ENCODE data around the gene M1AP. TPM values are rescaled to one million over a fixed set of nuclear protein-coding genes. Genes with fewer than 3 reads are reported as not detected.

Gene M1AP
- total and polyA plus RNA-seq, 7 donors, result 0.01 to 0.21 TPM; not detected in 5

DNA sequence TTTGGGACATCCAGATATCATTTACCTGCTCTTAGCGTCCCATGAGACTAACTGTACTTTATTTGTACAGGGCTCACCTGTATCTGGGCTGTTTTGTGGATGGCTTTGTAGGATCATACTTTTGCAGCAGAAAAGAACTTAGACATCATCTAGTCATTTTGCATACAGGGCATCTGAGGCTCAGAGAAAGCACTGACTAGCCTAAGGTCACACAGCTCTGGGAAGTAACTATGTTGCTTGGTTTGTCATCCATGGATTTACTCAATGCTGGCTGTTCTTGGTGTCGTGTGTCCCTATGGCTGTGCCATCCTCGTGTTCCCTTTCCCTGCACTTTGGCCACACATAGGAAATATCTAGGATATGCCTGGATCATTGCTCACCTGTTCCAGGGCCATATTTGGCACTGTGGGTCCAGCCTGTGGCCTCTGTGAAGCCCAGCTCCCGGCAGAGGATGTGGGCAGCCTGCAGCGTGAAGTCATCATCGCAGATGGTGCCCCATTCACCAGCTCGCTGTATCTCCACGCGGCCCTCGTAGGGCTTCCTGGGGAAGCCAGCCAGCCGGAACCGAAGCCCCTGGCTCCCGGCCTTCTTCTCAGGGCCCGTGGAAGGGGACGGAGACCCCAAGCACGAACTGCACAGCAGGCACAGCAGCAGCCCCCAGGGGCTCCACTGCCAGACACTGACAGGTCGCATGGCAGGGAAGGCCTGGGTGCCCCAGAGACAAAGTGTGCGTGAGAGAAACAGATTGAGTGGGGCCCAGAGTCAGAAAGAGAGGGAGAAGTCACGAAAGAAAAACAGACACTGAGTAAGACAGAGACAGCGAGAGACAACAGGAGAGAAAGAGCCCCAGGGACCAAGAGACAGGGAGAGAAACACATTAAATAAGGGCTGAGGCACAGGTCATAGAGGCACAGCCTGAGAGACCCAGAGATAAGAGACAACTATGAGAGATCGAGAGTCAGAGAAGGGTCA lies 95.9 kb downstream of the M1AP start:
- H3K9me3 ChIP-seq, result no peaks in the 10 kb centered on the region
- peaks cover 0 to 67% (median 16%) of the 10 kb centered on the region in 3 donors for H3K27me3 ChIP-seq (ENCODE audit: insufficient read depth in 3 of 3, low read length in 2 of 3)
- ATAC-seq (no peak), DNase-seq (no peak)
- peaks cover 16% of the 10 kb centered on the region for H3K4me1 ChIP-seq
- intact Hi-C loops (cut with DNase I), result no loop called here
- TF ChIP-seq, protein P1, sequence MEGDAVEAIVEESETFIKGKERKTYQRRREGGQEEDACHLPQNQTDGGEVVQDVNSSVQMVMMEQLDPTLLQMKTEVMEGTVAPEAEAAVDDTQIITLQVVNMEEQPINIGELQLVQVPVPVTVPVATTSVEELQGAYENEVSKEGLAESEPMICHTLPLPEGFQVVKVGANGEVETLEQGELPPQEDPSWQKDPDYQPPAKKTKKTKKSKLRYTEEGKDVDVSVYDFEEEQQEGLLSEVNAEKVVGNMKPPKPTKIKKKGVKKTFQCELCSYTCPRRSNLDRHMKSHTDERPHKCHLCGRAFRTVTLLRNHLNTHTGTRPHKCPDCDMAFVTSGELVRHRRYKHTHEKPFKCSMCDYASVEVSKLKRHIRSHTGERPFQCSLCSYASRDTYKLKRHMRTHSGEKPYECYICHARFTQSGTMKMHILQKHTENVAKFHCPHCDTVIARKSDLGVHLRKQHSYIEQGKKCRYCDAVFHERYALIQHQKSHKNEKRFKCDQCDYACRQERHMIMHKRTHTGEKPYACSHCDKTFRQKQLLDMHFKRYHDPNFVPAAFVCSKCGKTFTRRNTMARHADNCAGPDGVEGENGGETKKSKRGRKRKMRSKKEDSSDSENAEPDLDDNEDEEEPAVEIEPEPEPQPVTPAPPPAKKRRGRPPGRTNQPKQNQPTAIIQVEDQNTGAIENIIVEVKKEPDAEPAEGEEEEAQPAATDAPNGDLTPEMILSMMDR (IDR thresholded peaks at IDR 0.05), result no peak
- H3K36me3 ChIP-seq (ENCODE audit: insufficient read depth in 1 of 2, low read depth in 1 of 2), result no peaks in the 10 kb centered on the region
- no peak overlapping the region for H3K27ac ChIP-seq
- WGBS, 3 donors, result 79 to 82% (median 79%) methylated on average over 21 of the region's 21 CpGs
- no peak overlapping the region for H3K4me3 ChIP-seq

DNA sequence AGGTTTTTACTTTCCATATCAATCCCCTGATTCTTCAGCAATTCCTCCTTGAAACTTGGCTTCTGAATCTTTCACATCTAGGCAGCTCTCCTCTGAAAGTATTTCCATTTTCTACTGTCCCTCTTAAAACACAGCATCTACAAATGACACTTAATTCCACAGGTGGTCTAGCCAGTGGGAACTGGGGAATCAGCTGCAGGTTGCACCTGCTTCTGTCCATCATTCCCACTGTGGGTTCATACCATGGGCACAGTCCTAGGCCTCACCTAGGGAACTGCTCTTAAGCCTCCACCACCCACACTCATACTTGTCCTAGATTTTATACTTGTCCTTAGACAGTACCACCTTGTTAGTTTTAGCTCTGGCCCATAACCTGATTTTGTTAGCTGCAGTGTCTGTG lies 96.6 kb downstream of the M1AP start:
- Histone ChIP-seq H3K9me3 (no peaks in the 10 kb centered on the region), H3K4me3 (no peak overlapping the region), H3K36me3 (ENCODE audit: insufficient read depth in 1 of 2, low read depth in 1 of 2) (no peaks in the 10 kb centered on the region), H3K27me3 (ENCODE audit: insufficient read depth in 3 of 3, low read length in 2 of 3) (peaks cover 0 to 67% (median 14%) of the 10 kb centered on the region in 3 donors), H3K4me1 (peaks cover 16% of the 10 kb centered on the region), H3K27ac (no peak overlapping the region)
- intact Hi-C loops (cut with DNase I), result no loop called here
- no peak for DNase-seq
- no peak for ATAC-seq
- TF ChIP-seq, protein P1 (IDR thresholded peaks at IDR 0.05), result no peak

DNA sequence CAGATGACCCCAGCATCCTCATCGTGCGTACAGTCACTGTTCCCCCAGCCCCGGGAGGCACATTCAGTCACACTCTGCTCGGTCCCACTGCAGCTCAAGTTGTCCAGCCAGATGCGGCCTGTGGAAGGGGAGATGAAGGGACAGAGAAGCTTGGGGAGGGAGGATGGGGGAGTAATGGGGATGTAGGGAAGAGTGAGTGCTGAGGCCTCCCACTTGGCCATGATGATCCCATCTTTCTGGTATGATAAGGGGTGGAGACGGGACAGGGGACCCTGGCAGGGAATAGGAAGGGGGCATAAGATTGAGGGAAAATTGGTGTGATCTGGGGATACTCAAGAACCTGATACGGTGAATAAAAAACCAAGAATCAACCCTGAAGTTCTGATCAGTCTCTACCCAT lies 97.9 kb downstream of the M1AP start:
- no peak for ATAC-seq
- TF ChIP-seq, protein P1 (IDR thresholded peaks at IDR 0.05), result no peak
- Histone ChIP-seq H3K27ac (no peak overlapping the region), H3K4me3 (no peak overlapping the region), H3K36me3 (ENCODE audit: insufficient read depth in 1 of 2, low read depth in 1 of 2) (no peaks in the 10 kb centered on the region), H3K4me1 (peaks cover 12% of the 10 kb centered on the region), H3K27me3 (ENCODE audit: insufficient read depth in 3 of 3, low read length in 2 of 3) (peaks cover 0 to 55% (median 14%) of the 10 kb centered on the region in 3 donors), H3K9me3 (no peaks in the 10 kb centered on the region)
- 89 to 91% (median 90%) methylated on average over 7 of the region's 7 CpGs for WGBS, 3 donors
- intact Hi-C loops (cut with DNase I), result no loop called here
- no peak for DNase-seq

DNA sequence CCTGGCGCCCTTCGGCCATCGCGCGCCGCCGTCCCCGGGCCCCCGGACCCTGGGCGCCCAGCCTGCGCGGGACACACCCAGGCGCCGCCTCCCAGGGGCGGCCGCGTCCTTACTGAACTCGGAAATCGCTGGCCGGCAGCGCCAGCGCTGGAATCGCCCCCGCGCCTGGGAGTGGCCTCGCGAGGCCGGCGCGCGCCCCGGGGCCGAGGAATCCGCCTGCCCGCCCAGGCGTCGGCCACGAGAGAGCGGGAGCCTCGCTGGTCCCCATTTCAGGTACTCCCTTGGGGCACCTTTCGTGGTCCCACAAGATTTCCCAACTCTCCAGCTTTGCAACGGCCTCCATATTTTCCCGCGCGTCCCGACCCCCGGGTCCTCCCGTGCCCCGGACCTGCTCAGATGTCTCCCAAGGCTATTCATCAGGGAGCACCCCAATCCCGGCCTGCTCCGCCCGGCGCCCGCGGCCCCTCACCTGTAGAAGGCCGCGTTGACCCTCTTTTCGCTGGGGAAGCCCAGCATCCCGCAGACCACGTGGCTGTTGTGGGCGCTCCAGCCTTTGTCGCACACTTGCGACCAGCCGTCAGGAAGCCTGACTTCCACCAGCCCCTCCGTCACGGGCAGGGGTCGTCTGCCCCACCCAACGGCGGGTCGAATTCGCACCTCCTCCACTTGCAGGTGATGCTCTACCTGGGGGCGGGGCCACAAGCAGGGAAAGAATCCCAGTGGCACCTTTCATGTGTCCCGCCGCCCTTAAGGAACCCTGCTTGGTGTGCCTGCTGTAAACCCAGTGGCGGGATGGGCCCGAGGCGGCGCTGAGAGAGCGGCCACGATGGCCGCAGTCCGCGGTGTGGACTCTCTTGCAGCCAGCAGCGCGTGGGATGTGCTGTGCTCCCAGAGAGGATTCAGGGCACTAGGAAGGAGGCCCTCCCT lies 99.0 kb downstream of the M1AP start:
- Histone ChIP-seq H3K36me3 (ENCODE audit: insufficient read depth in 1 of 2, low read depth in 1 of 2) (no peaks in the 10 kb centered on the region), H3K4me1 (peaks cover 6% of the 10 kb centered on the region), H3K4me3 (peak overlapping the region; percentile 68), H3K9me3 (no peaks in the 10 kb centered on the region), H3K27me3 (ENCODE audit: insufficient read depth in 3 of 3, low read length in 2 of 3) (peaks cover 0 to 45% (median 7%) of the 10 kb centered on the region in 3 donors), H3K27ac (peak overlapping the region; percentile 60)
- ATAC-seq (peak; percentile 67 to 80 (median 72)), DNase-seq (peak; percentile 76 to 79)
- TF ChIP-seq, protein P1 (IDR thresholded peaks at IDR 0.05), result no peak
- intact Hi-C loops (cut with DNase I), result no loop called here
- 4 to 8% (median 4%) methylated on average over 54 to 85 of the region's 85 CpGs for WGBS, 3 donors

Measured in psoas muscle (tissue), 8 donors.